ENCODE measurements around the gene PACSIN1. TPM values are rescaled to one million over a fixed set of nuclear protein-coding genes. Genes with fewer than 3 reads are reported as not detected.

Gene PACSIN1
- total RNA-seq, 1 donor from 2014 or later: under 0.01 TPM

GRCh38 chr6:34436803-34437643, 28.9 kb upstream of the PACSIN1 start:
- Histone ChIP-seq H3K27me3 (ENCODE audit: control insufficient read depth in 3 of 3, insufficient read depth in 3 of 3, low read length in 3 of 3) (no peaks in the 10 kb centered on the region), H3K4me1 (ENCODE audit: control insufficient read depth in 3 of 3, insufficient read depth in 3 of 3, low read length in 3 of 3) (no peaks in the 10 kb centered on the region), H3K36me3 (ENCODE audit: control insufficient read depth in 3 of 3, insufficient read depth in 3 of 3, low read length in 3 of 3) (no peaks in the 10 kb centered on the region), H3K9me3 (ENCODE audit: control insufficient read depth in 3 of 3, low read length in 3 of 3) (no peaks in the 10 kb centered on the region), H3K27ac (ENCODE audit: low read depth, low read length) (no peak overlapping the region), H3K9ac (ENCODE audit: low read depth in 1 of 3, low read length in 3 of 3) (no peak overlapping the region), H3K4me3 (ENCODE audit: low read length in 3 of 3) (no peak overlapping the region)

GRCh38 chr6:34437644-34437970, 28.3 kb upstream of the PACSIN1 start:
- Histone ChIP-seq H3K36me3 (ENCODE audit: control insufficient read depth in 3 of 3, insufficient read depth in 3 of 3, low read length in 3 of 3) (no peaks in the 10 kb centered on the region), H3K9ac (ENCODE audit: low read depth in 1 of 3, low read length in 3 of 3) (no peak overlapping the region), H3K27ac (ENCODE audit: low read depth, low read length) (no peak overlapping the region), H3K27me3 (ENCODE audit: control insufficient read depth in 3 of 3, insufficient read depth in 3 of 3, low read length in 3 of 3) (no peaks in the 10 kb centered on the region), H3K4me1 (ENCODE audit: control insufficient read depth in 3 of 3, insufficient read depth in 3 of 3, low read length in 3 of 3) (no peaks in the 10 kb centered on the region), H3K9me3 (ENCODE audit: control insufficient read depth in 3 of 3, low read length in 3 of 3) (no peaks in the 10 kb centered on the region), H3K4me3 (ENCODE audit: low read length in 3 of 3) (no peak overlapping the region)

GRCh38 chr6:34438705-34439104, 27.2 kb upstream of the PACSIN1 start:
- no peaks in the 10 kb centered on the region for H3K9me3 ChIP-seq (ENCODE audit: control insufficient read depth in 3 of 3, low read length in 3 of 3)
- H3K9ac ChIP-seq (ENCODE audit: low read depth in 1 of 3, low read length in 3 of 3): no peak overlapping the region
- H3K4me3 ChIP-seq (ENCODE audit: low read length in 3 of 3): no peak overlapping the region
- H3K27ac ChIP-seq (ENCODE audit: low read depth, low read length): no peak overlapping the region
- no peaks in the 10 kb centered on the region for H3K36me3 ChIP-seq (ENCODE audit: control insufficient read depth in 3 of 3, insufficient read depth in 3 of 3, low read length in 3 of 3)
- H3K27me3 ChIP-seq (ENCODE audit: control insufficient read depth in 3 of 3, insufficient read depth in 3 of 3, low read length in 3 of 3): no peaks in the 10 kb centered on the region
- no peaks in the 10 kb centered on the region for H3K4me1 ChIP-seq (ENCODE audit: control insufficient read depth in 3 of 3, insufficient read depth in 3 of 3, low read length in 3 of 3)

- Histone ChIP-seq H3K9ac (ENCODE audit: low read depth in 1 of 3, low read length in 3 of 3) (no peak overlapping the region), H3K27ac (ENCODE audit: low read depth, low read length) (no peak overlapping the region), H3K36me3 (ENCODE audit: control insufficient read depth in 3 of 3, insufficient read depth in 3 of 3, low read length in 3 of 3) (no peaks in the 10 kb centered on the region), H3K27me3 (ENCODE audit: control insufficient read depth in 3 of 3, insufficient read depth in 3 of 3, low read length in 3 of 3) (no peaks in the 10 kb centered on the region), H3K9me3 (ENCODE audit: control insufficient read depth in 3 of 3, low read length in 3 of 3) (no peaks in the 10 kb centered on the region), H3K4me3 (ENCODE audit: low read length in 3 of 3) (no peak overlapping the region), H3K4me1 (ENCODE audit: control insufficient read depth in 3 of 3, insufficient read depth in 3 of 3, low read length in 3 of 3) (no peaks in the 10 kb centered on the region)
Observed at GRCh38 chr6:34439442-34439841, 26.4 kb upstream of the PACSIN1 start.

- no peak overlapping the region for H3K9ac ChIP-seq (ENCODE audit: low read depth in 1 of 3, low read length in 3 of 3)
- H3K4me3 ChIP-seq (ENCODE audit: low read length in 3 of 3): no peak overlapping the region
- H3K27me3 ChIP-seq (ENCODE audit: control insufficient read depth in 3 of 3, insufficient read depth in 3 of 3, low read length in 3 of 3): no peaks in the 10 kb centered on the region
- no peaks in the 10 kb centered on the region for H3K9me3 ChIP-seq (ENCODE audit: control insufficient read depth in 3 of 3, low read length in 3 of 3)
- no peaks in the 10 kb centered on the region for H3K4me1 ChIP-seq (ENCODE audit: control insufficient read depth in 3 of 3, insufficient read depth in 3 of 3, low read length in 3 of 3)
- H3K36me3 ChIP-seq (ENCODE audit: control insufficient read depth in 3 of 3, insufficient read depth in 3 of 3, low read length in 3 of 3): no peaks in the 10 kb centered on the region
- no peak overlapping the region for H3K27ac ChIP-seq (ENCODE audit: low read depth, low read length)
Observed at GRCh38 chr6:34441526-34441925, 24.4 kb upstream of the PACSIN1 start.

- Histone ChIP-seq H3K4me3 (ENCODE audit: low read length in 3 of 3) (no peak overlapping the region), H3K9ac (ENCODE audit: low read depth in 1 of 3, low read length in 3 of 3) (no peak overlapping the region), H3K9me3 (ENCODE audit: control insufficient read depth in 3 of 3, low read length in 3 of 3) (no peaks in the 10 kb centered on the region), H3K27me3 (ENCODE audit: control insufficient read depth in 3 of 3, insufficient read depth in 3 of 3, low read length in 3 of 3) (peaks cover 0 to 3% (median 0%) of the 10 kb centered on the region in 3 donors), H3K27ac (ENCODE audit: low read depth, low read length) (no peak overlapping the region), H3K36me3 (ENCODE audit: control insufficient read depth in 3 of 3, insufficient read depth in 3 of 3, low read length in 3 of 3) (no peaks in the 10 kb centered on the region), H3K4me1 (ENCODE audit: control insufficient read depth in 3 of 3, insufficient read depth in 3 of 3, low read length in 3 of 3) (no peaks in the 10 kb centered on the region)
Observed at GRCh38 chr6:34445313-34445860, 20.5 kb upstream of the PACSIN1 start.

GRCh38 chr6:34447386-34447785, 18.5 kb upstream of the PACSIN1 start:
- Histone ChIP-seq H3K4me3 (ENCODE audit: low read length in 3 of 3) (no peak overlapping the region), H3K9me3 (ENCODE audit: control insufficient read depth in 3 of 3, low read length in 3 of 3) (peaks cover 0 to 6% (median 3%) of the 10 kb centered on the region in 3 donors), H3K27me3 (ENCODE audit: control insufficient read depth in 3 of 3, insufficient read depth in 3 of 3, low read length in 3 of 3) (peaks cover 0 to 3% (median 0%) of the 10 kb centered on the region in 3 donors), H3K4me1 (ENCODE audit: control insufficient read depth in 3 of 3, insufficient read depth in 3 of 3, low read length in 3 of 3) (no peaks in the 10 kb centered on the region), H3K9ac (ENCODE audit: low read depth in 1 of 3, low read length in 3 of 3) (no peak overlapping the region), H3K27ac (ENCODE audit: low read depth, low read length) (no peak overlapping the region), H3K36me3 (ENCODE audit: control insufficient read depth in 3 of 3, insufficient read depth in 3 of 3, low read length in 3 of 3) (no peaks in the 10 kb centered on the region)

GRCh38 chr6:34447910-34448309, 18.0 kb upstream of the PACSIN1 start:
- peaks cover 0 to 6% (median 3%) of the 10 kb centered on the region in 3 donors for H3K9me3 ChIP-seq (ENCODE audit: control insufficient read depth in 3 of 3, low read length in 3 of 3)
- no peak overlapping the region for H3K4me3 ChIP-seq (ENCODE audit: low read length in 3 of 3)

GRCh38 chr6:34451192-34451591, 14.7 kb upstream of the PACSIN1 start:
- Histone ChIP-seq H3K27me3 (ENCODE audit: control insufficient read depth in 3 of 3, insufficient read depth in 3 of 3, low read length in 3 of 3) (peaks cover 0 to 3% (median 0%) of the 10 kb centered on the region in 3 donors), H3K27ac (ENCODE audit: low read depth, low read length) (no peak overlapping the region), H3K9me3 (ENCODE audit: control insufficient read depth in 3 of 3, low read length in 3 of 3) (peaks cover 0 to 6% (median 3%) of the 10 kb centered on the region in 3 donors), H3K4me3 (ENCODE audit: low read length in 3 of 3) (no peak overlapping the region), H3K36me3 (ENCODE audit: control insufficient read depth in 3 of 3, insufficient read depth in 3 of 3, low read length in 3 of 3) (no peaks in the 10 kb centered on the region), H3K9ac (ENCODE audit: low read depth in 1 of 3, low read length in 3 of 3) (no peak overlapping the region), H3K4me1 (ENCODE audit: control insufficient read depth in 3 of 3, insufficient read depth in 3 of 3, low read length in 3 of 3) (no peaks in the 10 kb centered on the region)

More at GRCh38 chr6:34447910-34448309, 18.0 kb upstream of the PACSIN1 start:
- Histone ChIP-seq H3K27me3 (ENCODE audit: control insufficient read depth in 3 of 3, insufficient read depth in 3 of 3, low read length in 3 of 3) (peaks cover 0 to 3% (median 0%) of the 10 kb centered on the region in 3 donors), H3K9ac (ENCODE audit: low read depth in 1 of 3, low read length in 3 of 3) (no peak overlapping the region), H3K27ac (ENCODE audit: low read depth, low read length) (no peak overlapping the region), H3K4me1 (ENCODE audit: control insufficient read depth in 3 of 3, insufficient read depth in 3 of 3, low read length in 3 of 3) (no peaks in the 10 kb centered on the region), H3K36me3 (ENCODE audit: control insufficient read depth in 3 of 3, insufficient read depth in 3 of 3, low read length in 3 of 3) (no peaks in the 10 kb centered on the region)

- Histone ChIP-seq H3K9me3 (ENCODE audit: control insufficient read depth in 3 of 3, low read length in 3 of 3) (peaks cover 0 to 6% (median 3%) of the 10 kb centered on the region in 3 donors), H3K4me1 (ENCODE audit: control insufficient read depth in 3 of 3, insufficient read depth in 3 of 3, low read length in 3 of 3) (no peaks in the 10 kb centered on the region), H3K27me3 (ENCODE audit: control insufficient read depth in 3 of 3, insufficient read depth in 3 of 3, low read length in 3 of 3) (no peaks in the 10 kb centered on the region), H3K36me3 (ENCODE audit: control insufficient read depth in 3 of 3, insufficient read depth in 3 of 3, low read length in 3 of 3) (no peaks in the 10 kb centered on the region), H3K27ac (ENCODE audit: low read depth, low read length) (no peak overlapping the region), H3K9ac (ENCODE audit: low read depth in 1 of 3, low read length in 3 of 3) (no peak overlapping the region), H3K4me3 (ENCODE audit: low read length in 3 of 3) (no peak overlapping the region)
Observed at GRCh38 chr6:34455831-34456230, 10.0 kb upstream of the PACSIN1 start.
